Nucleus accumbens (tissue), 56 donors: Measurements from ENCODE around the gene NAP1L1.
A peak's percentile ranks its signal among the peaks of the same experiment; 100 is the strongest.

Experiments
- DNase-seq, 56 donors: peaks; one replicate each; lab custom pipeline; 2025; lab: John Stamatoyannopoulos, UW

NAP1L1 gene

DNA sequence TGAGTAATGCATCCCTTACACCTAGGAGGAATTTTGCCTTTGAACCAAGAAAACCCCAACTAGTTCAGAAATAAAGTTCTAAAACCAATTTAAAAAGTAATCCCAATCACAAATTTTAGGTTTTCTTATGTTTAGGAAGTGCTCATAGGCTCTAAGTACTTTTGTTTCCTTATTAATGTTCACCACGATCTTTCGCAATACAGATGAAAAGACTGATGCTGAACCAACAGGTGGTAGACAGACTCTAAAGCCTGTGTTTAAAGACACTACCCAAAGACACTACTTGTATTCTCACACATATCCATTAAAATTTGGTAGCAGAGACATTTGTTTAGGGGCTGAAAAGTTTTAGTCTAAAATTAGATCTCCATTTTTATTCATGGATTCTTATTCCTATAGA lies 42.3 kb downstream of the NAP1L1 start:
- no peak for DNase-seq

DNA sequence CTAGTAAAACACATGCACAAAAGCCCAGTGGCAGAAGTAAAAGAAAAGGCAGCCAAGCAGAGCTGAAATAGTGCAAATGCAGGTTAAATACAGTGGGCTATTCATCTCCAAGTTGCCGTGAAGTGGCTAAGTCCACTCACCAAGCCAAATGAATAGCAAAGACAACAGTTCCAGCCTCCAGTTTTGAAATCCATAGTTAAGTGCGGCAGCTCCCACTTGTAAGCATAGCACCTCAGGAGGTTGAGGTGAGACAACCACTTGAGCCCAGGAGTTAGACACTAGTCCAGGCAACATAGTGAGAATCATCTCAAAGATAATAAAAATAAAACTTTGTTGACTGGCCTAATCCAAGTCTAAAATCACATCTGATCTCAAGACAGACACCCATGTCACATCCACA lies 43.1 kb downstream of the NAP1L1 start:
- DNase-seq, result no peak

DNA sequence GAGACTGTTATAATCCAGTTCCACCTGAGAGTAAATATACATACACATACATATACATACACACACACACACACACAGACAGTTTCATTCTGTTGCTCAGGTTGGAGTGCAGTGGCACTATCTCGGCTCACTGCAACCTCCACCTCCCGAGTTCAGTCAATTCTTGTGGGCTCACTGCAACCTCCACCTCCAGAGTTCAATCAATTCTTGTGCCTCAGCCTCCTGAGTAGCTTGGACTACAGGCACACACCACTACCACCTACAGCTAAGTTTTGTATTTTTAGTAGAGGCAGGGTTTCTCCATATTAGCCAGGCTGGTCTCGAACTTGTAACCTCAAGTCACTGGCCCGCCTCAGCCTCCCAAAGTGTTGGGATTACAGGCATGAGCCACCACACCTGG lies 44.0 kb downstream of the NAP1L1 start:
- no peak for DNase-seq

DNA sequence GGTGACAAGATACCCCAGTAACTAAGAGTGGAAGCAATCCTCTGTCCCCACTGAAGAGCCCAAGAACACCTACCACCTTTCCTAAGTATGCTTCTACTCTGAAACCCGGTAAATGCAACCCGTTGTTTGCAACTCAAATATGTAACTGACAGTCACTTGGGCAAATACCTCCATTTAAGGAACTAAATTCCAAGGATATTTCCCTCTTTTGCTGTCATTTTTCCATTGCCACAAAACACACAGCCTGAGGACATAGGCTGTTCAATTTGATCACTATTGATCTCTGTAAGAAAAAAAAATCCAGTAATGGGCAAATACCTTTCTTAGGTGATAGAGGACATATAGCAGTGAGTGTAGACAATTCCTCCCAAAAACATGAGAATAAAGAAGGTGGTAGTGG lies 46.3 kb downstream of the NAP1L1 start:
- no peak for DNase-seq

DNA sequence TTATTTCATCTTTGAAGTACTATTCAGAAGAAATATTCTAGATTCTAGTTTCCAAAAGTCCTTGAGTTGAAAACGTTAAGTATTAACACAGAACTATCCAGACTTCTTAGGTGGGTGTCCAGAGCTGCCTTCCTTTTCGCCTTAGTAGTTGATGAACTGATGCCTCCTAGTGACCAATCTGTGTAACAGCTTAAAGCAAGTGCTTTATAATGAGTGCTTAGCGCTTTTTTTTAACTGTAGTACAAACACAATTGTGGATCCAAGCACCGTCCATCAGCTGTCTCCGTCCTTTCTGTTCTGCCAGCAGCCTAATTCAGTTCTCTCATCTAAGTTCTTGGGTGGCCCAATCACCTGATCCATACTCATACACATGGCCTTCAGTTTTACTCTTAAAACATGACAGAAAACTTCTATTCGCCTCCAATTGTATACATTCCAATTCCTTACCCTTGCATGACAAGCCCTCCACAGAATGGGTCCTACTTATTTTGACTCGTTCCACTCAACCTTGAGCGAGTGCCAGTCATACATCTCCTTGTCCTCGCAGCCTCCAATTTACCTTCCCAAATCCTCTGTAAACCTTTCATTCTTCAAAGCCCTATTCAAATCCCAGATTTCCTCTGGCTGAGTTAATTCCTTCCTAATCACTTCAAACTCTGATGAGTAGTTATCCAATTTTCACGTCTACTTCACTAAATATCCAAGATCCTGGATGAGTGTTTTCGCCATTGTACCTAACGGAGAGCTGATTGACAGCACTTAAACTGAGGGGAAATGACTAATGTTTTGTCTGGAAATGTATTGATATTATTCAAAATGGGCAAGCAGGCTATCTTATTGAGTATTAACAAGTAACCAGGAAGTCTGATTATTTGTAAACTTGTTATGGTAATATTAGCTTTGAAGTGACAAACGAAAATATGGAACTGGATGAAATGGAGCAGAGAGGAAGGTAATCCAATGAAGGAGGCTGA lies 47.1 kb downstream of the NAP1L1 start:
- DNase-seq, result peak in 10 of 56 donors; percentile 2 to 41 (median 16)

DNA sequence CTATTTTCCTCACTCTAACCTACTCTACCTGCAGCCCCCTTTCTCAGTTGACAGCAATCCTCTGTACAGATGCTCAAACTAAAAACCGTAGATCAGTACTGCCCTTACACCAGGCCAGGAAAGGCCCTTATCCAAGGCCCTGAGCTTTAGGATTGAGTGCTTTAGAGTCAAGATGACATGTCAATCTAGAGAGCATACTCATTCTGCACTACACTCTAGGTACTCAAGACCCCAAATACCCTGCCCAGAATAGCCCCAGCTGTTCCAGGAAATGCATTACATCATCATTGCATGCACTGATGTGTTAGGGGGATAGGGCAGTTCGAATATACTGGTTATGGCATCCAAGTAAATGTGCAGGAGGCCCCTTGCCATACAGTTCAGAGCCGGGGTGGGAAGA lies 49.4 kb downstream of the NAP1L1 start:
- DNase-seq, result no peak

DNA sequence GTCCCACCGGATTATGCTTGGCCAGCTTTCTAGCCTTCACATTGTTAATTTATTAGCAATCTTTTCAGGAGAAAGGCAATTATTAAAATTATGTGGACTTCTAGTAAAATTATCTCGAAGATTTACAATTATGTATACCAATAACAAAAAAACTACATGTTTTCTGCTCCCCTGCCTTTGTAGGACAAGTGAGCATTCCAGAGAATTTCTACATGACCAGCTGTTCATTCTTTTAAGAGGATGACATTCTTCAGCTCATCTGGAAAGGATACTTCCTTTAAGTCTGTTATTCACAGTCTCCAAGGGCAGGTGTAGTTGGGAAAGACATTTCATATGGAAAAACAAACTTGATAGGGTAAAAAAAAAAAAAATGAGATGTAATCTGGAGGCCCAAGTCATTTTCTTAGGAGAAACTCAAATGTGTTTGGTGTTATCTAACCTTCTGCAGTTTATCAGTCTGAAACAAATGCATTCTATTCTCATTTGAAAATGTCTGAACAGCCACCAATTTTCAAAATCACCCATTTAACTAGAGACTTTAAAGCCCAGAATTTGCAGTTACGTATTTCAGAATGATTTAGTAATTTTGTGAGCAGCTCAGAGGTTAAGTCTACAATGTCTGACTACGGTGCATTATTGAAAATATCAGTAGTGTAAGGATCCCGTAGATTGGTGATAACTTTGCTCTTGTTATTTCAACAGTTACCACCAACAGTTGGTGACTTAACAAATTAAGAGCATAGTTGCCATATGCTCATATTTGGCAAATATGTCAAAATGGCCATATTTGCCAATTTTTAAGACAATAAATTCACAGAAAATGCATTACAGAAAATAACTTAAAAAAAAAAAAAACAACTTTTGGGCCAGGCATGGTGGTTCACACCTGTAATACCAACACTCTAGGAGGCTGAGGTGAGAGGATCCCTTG lies 51.1 kb downstream of the NAP1L1 start:
- DNase-seq, result no peak

DNA sequence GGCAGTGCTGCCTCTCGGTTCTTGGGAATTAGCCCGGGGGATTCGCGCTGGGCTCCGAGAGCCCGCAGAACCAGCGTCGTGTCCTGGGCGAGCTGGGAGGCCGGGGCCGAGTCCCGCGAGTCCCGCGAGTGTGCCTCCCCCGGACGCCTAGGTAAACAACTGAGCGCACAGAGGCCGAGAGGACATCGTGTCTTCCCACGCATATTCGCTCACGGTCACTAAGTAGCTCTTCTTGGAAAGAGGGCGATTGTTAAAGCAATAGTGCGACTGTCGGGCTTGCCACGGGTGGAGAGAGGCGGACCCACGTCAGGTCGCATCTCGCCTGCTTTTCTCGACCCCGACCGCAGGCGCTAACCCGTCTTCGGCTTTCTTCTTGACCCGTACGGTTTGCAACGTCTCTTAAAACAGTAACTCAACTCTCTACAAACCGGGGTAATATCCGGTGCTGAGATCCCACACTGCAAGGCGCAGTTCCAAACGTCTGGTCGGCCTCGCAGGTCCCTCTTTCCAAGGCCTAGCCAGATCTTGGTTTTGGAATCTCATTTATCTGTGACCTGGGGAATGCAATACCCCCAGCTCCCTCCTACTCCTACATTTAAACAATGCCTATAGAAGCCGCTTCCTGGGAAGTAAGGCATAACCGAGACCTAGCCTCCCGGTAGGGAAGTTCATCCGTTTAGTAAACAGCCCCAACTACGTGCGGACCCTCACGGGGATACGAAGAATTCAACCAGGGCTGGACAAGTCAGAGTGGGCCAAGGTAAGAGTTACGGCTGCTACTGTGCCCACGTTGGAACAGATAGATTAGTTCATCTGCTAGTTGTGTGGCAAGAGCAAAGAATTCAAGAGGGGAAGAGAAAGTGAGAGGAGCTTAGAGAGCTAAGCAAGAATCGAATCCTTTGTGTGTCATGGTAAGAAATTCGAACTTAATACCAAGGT lies 52.2 kb downstream of the NAP1L1 start:
- peak in 34 of 56 donors; percentile 36 to 80 (median 68) for DNase-seq

DNA sequence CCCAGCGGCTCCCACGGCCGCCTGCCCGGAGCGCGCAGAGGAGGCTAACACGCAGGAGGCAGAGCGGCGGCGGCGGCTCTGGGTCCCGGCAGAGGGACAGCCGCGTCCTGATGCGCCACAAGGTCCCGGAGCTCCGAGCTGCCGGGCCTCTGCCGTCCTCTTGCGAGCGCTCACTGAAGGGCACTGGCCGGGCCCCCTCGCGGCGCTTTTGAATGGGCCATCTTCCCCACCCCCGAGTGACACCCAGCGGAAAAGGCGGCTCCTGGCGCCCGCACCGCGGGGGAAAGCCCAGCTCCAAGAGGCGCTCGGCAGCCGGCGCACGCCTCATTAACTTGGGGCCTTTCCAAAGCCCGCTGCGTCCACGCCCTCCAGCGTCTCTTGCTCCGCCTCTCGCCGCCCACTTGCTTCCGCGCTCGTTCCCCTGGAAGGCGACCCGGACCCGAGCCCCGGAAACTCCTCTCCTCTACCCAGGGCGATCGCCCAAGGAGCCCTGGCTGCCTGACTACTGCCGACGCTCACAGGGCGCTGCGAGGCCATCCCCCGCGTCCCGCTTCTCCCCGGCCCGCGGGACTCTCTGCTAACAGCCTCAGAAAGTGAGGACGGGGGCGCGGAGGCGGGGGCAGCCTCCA lies 53.0 kb downstream of the NAP1L1 start, which contains the start of gene PHLDA1:
PHLDA1 (minus strand) TSS at position 363 of the 629 bp plus-strand sequence.
- peak; percentile 42 to 97 (median 91) for DNase-seq

DNA sequence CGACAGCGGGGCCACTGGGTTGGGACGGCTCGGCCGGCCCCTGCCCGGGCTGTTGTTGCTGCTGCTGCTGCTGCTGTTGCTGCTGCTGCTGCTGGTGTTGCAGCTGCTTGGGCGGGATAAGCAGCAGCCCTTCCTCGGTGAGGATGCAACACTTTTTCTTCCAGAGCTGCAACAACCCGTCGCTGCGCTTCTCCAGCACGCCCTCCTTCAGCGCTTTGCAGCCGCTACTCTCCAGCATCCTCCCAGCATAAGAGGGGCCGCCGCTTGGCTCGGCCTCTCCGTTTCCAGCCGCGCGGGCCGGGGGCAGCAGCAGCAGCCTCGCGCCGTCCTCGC lies 53.4 kb downstream of the NAP1L1 start:
- DNase-seq, result peak in 14 of 56 donors; percentile 41 to 76 (median 64)

DNA sequence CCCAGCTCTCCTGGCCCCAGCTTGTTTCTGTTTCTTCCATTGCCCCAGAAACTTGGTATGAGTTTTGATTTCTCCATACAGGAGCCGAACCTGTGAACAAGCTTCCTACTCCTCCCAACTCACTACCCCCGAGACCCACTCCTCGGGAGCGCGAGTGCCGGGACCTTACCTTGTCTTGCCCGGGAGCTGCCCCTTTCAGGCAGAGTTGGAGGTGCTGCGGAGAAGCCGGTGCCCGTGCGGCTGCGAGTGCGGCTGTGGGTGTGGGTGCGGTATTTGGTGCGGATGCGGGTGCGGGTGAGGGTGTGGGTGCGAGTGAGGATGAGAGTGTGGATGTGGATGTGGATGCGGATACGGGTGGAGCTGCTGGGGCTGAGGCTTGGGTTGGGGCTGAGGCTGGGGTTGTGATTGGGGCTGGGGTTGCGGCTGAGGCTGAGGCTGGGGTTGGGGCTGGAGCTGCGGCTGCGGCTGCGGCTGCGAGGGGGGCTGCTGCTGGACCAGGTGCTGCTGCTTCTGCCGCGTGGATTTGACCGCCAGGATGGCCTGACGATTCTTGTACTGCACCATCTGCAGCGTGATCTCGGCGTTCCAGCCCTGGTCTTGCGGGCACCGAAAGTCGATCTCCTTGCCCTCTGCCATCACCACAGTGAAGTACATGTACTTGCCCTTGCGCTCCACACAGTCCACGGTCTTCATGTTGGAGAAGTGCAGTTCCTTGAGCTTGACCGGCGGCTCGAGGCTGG lies 54.0 kb downstream of the NAP1L1 start:
- peak in 31 of 56 donors; percentile 7 to 68 (median 43) for DNase-seq

DNA sequence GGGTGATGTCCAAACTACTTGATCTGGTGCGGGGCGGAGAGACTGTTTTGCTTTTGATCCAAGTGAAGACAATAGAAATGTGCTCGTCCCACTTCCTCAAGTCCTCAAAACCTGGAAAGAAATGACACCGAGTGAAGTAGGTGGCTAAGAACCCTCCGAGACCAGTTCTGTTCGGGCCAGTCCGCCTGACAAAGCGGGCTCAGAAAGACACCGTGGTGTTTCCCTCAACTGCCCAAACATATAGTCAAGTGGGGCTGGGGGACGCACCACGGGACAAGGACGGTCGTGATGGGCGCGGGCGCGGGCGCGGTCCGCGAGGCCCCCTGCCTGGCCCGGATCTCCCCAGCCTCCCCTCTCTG lies 54.5 kb downstream of the NAP1L1 start:
- peak in 4 of 56 donors; percentile 17 to 47 (median 34) for DNase-seq

DNA sequence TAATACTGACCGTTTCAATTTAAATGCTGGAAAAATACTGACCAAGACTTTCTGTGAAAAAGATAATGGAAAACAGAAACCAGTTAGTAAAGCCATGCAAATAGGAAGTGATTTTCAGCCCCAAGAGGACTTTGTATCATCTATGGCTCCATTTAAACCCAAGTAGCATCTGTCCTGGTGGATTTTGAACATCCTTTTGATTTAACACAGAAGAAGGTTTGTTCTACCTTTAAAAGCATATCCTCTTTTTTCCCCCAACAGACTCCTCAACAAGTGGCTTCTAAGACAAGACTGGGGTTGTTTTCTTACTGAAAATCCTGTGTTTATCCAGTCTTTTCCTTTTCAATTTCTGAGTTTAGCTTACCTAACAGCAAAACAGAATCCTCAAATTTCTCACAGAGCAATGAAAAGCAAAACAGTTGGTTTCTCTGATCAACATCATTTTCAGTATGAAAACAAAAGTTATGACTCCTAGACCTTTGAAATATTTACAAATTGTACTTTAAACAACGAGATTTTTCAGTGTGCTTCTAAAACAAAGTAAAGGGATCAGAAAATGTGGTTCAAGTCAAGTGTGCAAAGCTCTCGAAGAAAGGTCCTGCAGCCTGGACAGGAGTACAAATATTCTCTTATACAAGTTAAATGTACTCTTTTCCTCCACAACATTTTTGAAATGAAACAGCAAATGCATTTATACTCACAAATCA lies 55.8 kb downstream of the NAP1L1 start:
- no peak for DNase-seq

DNA sequence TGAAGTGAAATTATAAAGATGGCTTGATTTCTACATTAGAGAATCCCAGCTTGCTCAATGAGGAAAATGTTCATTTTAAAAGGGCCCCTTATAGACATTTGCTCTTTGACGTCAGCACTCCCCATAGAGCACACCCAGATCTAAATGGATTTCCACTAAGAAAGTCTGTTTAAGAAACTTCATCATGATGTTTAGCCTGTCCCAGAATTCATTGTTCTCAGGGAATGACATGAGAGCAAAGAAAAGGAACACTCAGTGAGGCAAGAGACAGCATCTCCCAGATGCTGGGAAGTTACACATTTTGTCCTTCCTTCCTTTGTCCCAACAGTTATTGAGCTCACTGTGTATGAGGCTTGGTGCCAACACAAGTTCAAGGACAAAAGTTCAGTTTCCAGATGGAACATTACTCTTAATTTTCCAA lies 57.8 kb downstream of the NAP1L1 start:
- no peak for DNase-seq

DNA sequence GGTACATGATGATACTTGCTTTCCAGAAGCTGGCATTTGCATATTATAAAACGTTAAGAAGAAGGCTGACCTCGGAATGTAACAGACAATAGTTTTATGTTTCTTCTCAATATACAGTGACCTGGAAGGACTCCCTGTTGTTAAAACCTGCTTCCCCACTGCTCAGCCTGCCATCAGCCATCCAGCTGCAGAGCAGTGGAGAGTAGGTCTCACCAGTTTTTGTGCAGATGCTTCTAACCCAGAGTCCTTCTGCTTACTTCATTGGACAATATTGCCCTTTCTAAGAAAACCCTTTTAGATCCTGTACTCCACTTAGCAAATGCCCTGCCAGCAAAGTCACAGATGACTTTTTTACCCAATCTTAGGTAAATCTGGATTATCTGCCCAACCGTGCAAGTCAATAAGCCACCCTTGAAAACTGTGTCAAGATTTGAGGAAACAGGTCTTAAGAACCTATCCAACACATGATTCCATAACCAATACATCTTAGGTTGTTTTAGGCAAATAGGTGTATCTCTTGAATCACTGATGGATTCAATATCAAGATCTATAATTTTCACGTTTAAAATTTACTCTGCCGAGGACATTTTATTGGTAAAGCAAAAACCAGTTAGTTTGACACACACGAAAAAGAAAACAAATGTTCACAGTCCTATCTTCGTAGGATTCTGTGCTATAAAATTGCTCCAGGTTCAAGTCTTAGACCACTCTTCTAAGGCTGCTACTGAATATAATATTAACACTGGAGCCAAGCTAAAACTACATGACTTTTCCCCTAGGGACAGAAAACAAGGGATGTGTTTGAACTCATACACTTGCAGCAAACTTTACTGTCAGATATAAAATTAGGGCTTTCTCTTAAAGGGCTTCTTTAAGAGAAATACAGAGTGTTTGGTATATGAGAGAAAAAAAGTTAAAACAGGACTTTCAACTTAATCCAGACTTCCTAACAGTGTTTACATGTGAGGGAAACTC lies 58.6 kb downstream of the NAP1L1 start:
- no peak for DNase-seq

DNA sequence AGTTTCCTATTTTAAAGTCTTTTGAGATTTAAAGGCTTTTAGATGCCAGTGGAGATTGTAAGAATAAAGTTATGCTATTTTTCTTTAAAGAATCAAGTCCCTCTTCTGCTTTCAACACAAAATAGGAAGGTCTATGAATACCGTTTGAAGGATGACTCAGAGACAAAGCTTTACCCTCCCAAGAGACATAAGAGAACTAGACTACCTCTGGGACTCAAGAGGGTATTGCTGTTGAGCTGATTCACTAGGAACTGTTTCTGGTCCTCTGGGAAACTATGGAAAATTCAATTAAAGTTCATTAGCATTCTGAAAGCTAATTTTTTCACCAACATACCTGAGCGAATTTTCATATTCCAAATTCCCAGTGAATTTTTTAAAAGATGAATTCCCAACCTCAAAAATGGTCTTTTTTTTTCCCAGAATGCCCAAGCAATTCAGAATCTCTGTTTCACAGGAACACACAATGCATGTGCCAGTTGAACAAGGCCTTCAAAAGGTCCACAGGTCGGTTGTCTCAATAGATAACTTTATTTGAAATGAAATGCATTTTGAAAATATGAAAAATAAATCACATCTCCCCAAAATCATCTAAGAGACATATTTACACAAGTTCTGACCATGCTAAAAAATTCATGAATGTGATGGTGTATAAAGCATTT lies 59.4 kb downstream of the NAP1L1 start:
- DNase-seq, result no peak
